Astrocyte of the spinal cord (primary cell): ENCODE results near the gene IDH3A.

ENCODE experiments used
- DNase-seq: peaks from one replicate; pipeline ENCODE4 v3.0.0; 2011; ENCODE audit warnings: low read depth, low spot score
- H3K4me3 ChIP-seq: 2 replicates; pipeline ENCODE4 v1.5.1; 2011; ENCODE audit warnings: low read depth, mild to moderate bottlenecking, low read length, moderate library complexity
- in situ Hi-C: cut with HindIII; loops from 2 replicates; pipeline ENCODE4 v1.10.0; 2017; ENCODE audit warnings: low sequenced_read_pairs
- TF ChIP-seq, protein P1 (sequence below): IDR thresholded peaks from 2 replicates; pipeline ENCODE4 v1.5.1; 2012; ENCODE audit warnings: low read depth, mild to moderate bottlenecking, low read length, inconsistent platforms

The IDH3A gene

GRCh38 chr15:78216276-78217104 lies 67.3 kb downstream of the IDH3A start:
- DNase-seq = no peak
- H3K4me3 ChIP-seq = no peak overlapping the region
- in situ Hi-C loops = no loop called here
- TF ChIP-seq, protein P1, sequence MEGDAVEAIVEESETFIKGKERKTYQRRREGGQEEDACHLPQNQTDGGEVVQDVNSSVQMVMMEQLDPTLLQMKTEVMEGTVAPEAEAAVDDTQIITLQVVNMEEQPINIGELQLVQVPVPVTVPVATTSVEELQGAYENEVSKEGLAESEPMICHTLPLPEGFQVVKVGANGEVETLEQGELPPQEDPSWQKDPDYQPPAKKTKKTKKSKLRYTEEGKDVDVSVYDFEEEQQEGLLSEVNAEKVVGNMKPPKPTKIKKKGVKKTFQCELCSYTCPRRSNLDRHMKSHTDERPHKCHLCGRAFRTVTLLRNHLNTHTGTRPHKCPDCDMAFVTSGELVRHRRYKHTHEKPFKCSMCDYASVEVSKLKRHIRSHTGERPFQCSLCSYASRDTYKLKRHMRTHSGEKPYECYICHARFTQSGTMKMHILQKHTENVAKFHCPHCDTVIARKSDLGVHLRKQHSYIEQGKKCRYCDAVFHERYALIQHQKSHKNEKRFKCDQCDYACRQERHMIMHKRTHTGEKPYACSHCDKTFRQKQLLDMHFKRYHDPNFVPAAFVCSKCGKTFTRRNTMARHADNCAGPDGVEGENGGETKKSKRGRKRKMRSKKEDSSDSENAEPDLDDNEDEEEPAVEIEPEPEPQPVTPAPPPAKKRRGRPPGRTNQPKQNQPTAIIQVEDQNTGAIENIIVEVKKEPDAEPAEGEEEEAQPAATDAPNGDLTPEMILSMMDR = no peak

- H3K4me3 ChIP-seq = no peak overlapping the region
- in situ Hi-C loops = no loop called here
- no peak for DNase-seq
- TF ChIP-seq, protein P1 = no peak
Observed at GRCh38 chr15:78220713-78221112, 71.6 kb downstream of the IDH3A start.
